ENCODE data around the gene WSB2. TPM values are rescaled to one million over a fixed set of nuclear protein-coding genes. Genes with fewer than 3 reads are reported as not detected.

The WSB2 gene
- total and polyA plus RNA-seq, 2 of the 8 experiments (the other 6 are each of a cell fraction or from before 2014, with no cell fraction given): 47.5 to 58.2 TPM

GRCh38 chr12:118063576-118064391 lies 2.8 kb upstream of the WSB2 start:
- Histone ChIP-seq H3K9me3 (ENCODE audit: insufficient read depth in 2 of 2, low read depth in 1 of 2, low read length in 1 of 2) (no peaks in the 10 kb centered on the region), H2AK5ac (ENCODE audit: low read depth, low read length) (no peak overlapping the region), H3K23ac (ENCODE audit: insufficient read length) (no peak overlapping the region), H3K4me2 (ENCODE audit: insufficient read depth in 1 of 2, low read depth in 2 of 2, low read length in 2 of 2) (peak overlapping the region in 1 of 2 experiments; percentile 98; a peak in 2 of 4 replicates), H3K4me3 (ENCODE audit: extremely low read depth in 1 of 4, insufficient read depth in 2 of 4, low read depth in 3 of 4, low read length in 4 of 4) (peak overlapping the region in 1 of 4 experiments; percentile 93; a peak in 2 of 8 replicates), H3K36me3 (ENCODE audit: control insufficient read depth in 2 of 4, insufficient read depth in 4 of 4, low read length in 3 of 4) (peaks cover 5 to 32% (median 14%) of the 10 kb centered on the region in 4 experiments; a peak in 7 of 8 replicates), H3K27ac (ENCODE audit: low read depth, low read length) (no peak overlapping the region), H3K56ac (replicated peaks; ENCODE audit: insufficient read length, low read depth, low read length) (no peak overlapping the region), H4K91ac (replicated peaks; ENCODE audit: insufficient read length, low read length) (no peak overlapping the region), H2BK15ac (ENCODE audit: low read length) (no peak overlapping the region), H4K8ac (ENCODE audit: extremely low read depth, insufficient read depth, low read length) (no peak overlapping the region), H3K23me2 (ENCODE audit: low read depth, low read length) (peaks cover 7% of the 10 kb centered on the region; the same call in 1 of the 2 replicates), H2BK120ac (replicated peaks; ENCODE audit: low read depth, low read length) (no peak overlapping the region), H3K4ac (replicated peaks; ENCODE audit: insufficient read length, low read depth, low read length) (no peak overlapping the region), H2BK5ac (ENCODE audit: low read depth, low read length) (no peak overlapping the region), H3K4me1 (replicated peaks in 1 of 4; ENCODE audit: control insufficient read depth in 3 of 4, insufficient read depth in 4 of 4, low read length in 3 of 4) (peaks cover 3 to 10% (median 7%) of the 10 kb centered on the region in 4 experiments; a peak in 6 of 7 replicates), H2AFZ (ENCODE audit: low read length) (no peak overlapping the region), H3K79me2 (ENCODE audit: control insufficient read depth in 1 of 2, insufficient read depth in 2 of 2, low read length in 2 of 2) (peaks cover 0 to 22% of the 10 kb centered on the region in 2 experiments; a peak in 2 of 4 replicates), H4K5ac (ENCODE audit: insufficient read length, low read depth, low read length) (no peak overlapping the region), H3K14ac (ENCODE audit: insufficient read length) (no peak overlapping the region), H4K20me1 (replicated peaks in 1 of 2; ENCODE audit: control insufficient read depth in 1 of 2, insufficient read depth in 2 of 2, low read length in 2 of 2) (no peaks in the 10 kb centered on the region), H3K18ac (ENCODE audit: extremely low read depth, low read length) (no peak overlapping the region), H3K79me1 (ENCODE audit: low read depth, low read length) (peaks cover 4% of the 10 kb centered on the region; the same call in 1 of the 2 replicates), H3K9ac (replicated peaks in 1 of 4; ENCODE audit: extremely low read depth in 1 of 4, low read depth in 3 of 4, low read length in 3 of 4) (no peak overlapping the region; a peak in 1 of 7 replicates), H3K27me3 (replicated peaks in 1 of 4; ENCODE audit: control insufficient read depth in 3 of 4, extremely low read depth in 1 of 4, insufficient read depth in 3 of 4, low read length in 3 of 4) (no peaks in the 10 kb centered on the region), H2BK12ac (ENCODE audit: low read depth, low read length) (no peak overlapping the region), H2BK20ac (ENCODE audit: low read length) (no peak overlapping the region)
- ChIA-PET CTCF (ENCODE audit: partially characterized antibody) (interaction anchor here (0.5 to 5.5 kb wide), 24 partner anchors 8 to 449 kb away, joined by 3 to 49 read pairs (median 4); partner anchors contain the start of gene SUDS3), POLR2A (ENCODE audit: partially characterized antibody) (interaction anchor here (0.6 to 12.8 kb wide), 14 partner anchors 9 to 1784 kb away, joined by 3 to 106 read pairs (median 8); partner anchors contain the start of gene VSIG10)
- 79% methylated on average over 4 of the region's 4 CpGs; no CpG with 5 or more reads in 1 of the 2 experiments for WGBS, 2 experiments (ENCODE audit: extremely low coverage in 1 of 2, insufficient coverage in 1 of 2, insufficient read length in 1 of 2, insufficient replicate concordance in 2 of 2, low coverage in 1 of 2, low lambda C conversion rate in 2 of 2, missing lambda C conversion rate in 1 of 2)
- no peak for DNase-seq (ENCODE audit: low read depth in 1 of 2, low spot score in 2 of 2)
- TF ChIP-seq CREB1 (IDR thresholded peaks at IDR 0.05) (no peak), CEBPB (IDR thresholded peaks at IDR 0.05; ENCODE audit: low read depth, low read length) (peak; percentile 66; the same call in 1 of the 2 replicates)
- no peak for FAIRE-seq
